Measurements from ENCODE around the gene ABHD14A.

DNA sequence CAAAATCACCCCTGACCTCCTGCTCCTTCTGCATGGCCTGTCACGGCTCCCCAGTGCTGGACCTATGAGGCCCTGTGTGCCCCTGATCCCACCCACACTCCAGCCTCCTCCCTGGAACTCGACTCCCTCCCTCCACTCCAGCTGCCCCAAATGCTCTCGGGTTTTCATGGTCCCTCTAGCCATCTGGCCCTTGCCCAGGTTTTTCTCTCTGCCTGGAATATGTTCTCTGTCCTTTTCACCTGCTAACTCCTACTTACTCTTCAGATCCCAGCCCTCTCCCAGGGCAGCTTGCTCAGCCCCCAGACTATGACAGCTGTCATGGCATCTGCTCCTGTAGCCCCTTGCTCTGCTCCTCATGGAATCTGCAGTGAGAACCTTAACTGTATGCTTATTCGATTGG, 51.2 kb downstream of the ABHD14A start:
- TF ChIP-seq, protein P1, sequence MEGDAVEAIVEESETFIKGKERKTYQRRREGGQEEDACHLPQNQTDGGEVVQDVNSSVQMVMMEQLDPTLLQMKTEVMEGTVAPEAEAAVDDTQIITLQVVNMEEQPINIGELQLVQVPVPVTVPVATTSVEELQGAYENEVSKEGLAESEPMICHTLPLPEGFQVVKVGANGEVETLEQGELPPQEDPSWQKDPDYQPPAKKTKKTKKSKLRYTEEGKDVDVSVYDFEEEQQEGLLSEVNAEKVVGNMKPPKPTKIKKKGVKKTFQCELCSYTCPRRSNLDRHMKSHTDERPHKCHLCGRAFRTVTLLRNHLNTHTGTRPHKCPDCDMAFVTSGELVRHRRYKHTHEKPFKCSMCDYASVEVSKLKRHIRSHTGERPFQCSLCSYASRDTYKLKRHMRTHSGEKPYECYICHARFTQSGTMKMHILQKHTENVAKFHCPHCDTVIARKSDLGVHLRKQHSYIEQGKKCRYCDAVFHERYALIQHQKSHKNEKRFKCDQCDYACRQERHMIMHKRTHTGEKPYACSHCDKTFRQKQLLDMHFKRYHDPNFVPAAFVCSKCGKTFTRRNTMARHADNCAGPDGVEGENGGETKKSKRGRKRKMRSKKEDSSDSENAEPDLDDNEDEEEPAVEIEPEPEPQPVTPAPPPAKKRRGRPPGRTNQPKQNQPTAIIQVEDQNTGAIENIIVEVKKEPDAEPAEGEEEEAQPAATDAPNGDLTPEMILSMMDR (IDR thresholded peaks at IDR 0.05), result no peak
- TF ChIP-seq POLR2A (IDR thresholded peaks at IDR 0.05), result no peak
